ENCODE measurements around the gene LRRFIP1. TPM values are rescaled to one million over a fixed set of nuclear protein-coding genes. Genes with fewer than 3 reads are reported as not detected.
"Not testable (repeated sequence)": the region's sequence is repeated elsewhere in the genome, so short reads cannot be mapped to it uniquely, and the experiment has no call there.

The LRRFIP1 gene
- total and polyA plus RNA-seq, 2 donors (not counting 3 experiments of a cell fraction or from before 2014, with no cell fraction given): 39.2 to 179 TPM

GRCh38 chr2:237688081-237688480, 60.7 kb downstream of the LRRFIP1 start:
- DNase-seq (ENCODE audit: low read depth, low spot score) (no peak), FAIRE-seq (no peak)
- Histone ChIP-seq H3K79me2 (ENCODE audit: control insufficient read depth, insufficient read depth, low read length) (peaks cover 8% of the 10 kb centered on the region), H2AFZ (ENCODE audit: low read depth, low read length) (no peak overlapping the region), H3K9ac (replicated peaks; ENCODE audit: extremely low read depth, insufficient read depth, low read length) (no peak overlapping the region), H3K4me1 (ENCODE audit: control insufficient read depth, extremely low read depth, insufficient read depth, low read length) (peaks cover 32% of the 10 kb centered on the region), H3K9me1 (replicated peaks; ENCODE audit: control insufficient read depth, extremely low read depth, insufficient read depth, low read length) (no peaks in the 10 kb centered on the region), H4K20me1 (replicated peaks; ENCODE audit: control insufficient read depth, extremely low read depth, insufficient read depth, low read length) (no peaks in the 10 kb centered on the region), H3K27me3 (ENCODE audit: control insufficient read depth in 2 of 2, insufficient read depth in 2 of 2, low read length in 2 of 2) (no peaks in the 10 kb centered on the region), H3K9me3 (replicated peaks; ENCODE audit: control insufficient read depth, insufficient read depth, low read length) (no peaks in the 10 kb centered on the region), H3K4me2 (ENCODE audit: insufficient read depth, low read length) (no peak overlapping the region), H3K36me3 (ENCODE audit: control insufficient read depth in 2 of 2, extremely low read depth in 1 of 2, insufficient read depth in 2 of 2, low read length in 2 of 2) (no peaks in the 10 kb centered on the region), H3K27ac (ENCODE audit: insufficient read depth, low read depth, low read length) (peak overlapping the region; percentile 34), H3K4me3 (replicated peaks in 1 of 3; ENCODE audit: insufficient read depth in 1 of 3, low read depth in 1 of 3, low read length in 3 of 3) (no peak overlapping the region)
- intact Hi-C loops (cut with micrococcal nuclease) (no loop called here), dilution Hi-C loops (cut with MboI; ENCODE audit: extremely low pct_ligation_motif_present, low sequenced_read_pairs) (no loop called here)
- ChIA-PET POLR2A (no interaction called here), CTCF (interaction anchor here (1.5 to 2.8 kb wide), 6 partner anchors 13 to 116 kb away, joined by 3 to 25 read pairs (median 12); no protein-coding TSS in a partner anchor)
- BruUV-seq (replicated peaks): no TSS peak
- TF ChIP-seq GATA2 (IDR thresholded peaks at IDR 0.05; ENCODE audit: insufficient read depth, insufficient read length, low read depth, low read length) (no peak), CTCF (IDR thresholded peaks at IDR 0.05; ENCODE audit: extremely low read depth in 1 of 2, insufficient read depth in 1 of 2, low read depth in 1 of 2, low read length in 2 of 2) (no peak), POLR2A (IDR thresholded peaks at IDR 0.05; ENCODE audit: low read depth, low read length) (no peak)
- TF ChIP-seq, protein P1, sequence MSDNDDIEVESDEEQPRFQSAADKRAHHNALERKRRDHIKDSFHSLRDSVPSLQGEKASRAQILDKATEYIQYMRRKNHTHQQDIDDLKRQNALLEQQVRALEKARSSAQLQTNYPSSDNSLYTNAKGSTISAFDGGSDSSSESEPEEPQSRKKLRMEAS (IDR thresholded peaks at IDR 0.05; ENCODE audit: insufficient read depth, insufficient read length): no peak

DNA sequence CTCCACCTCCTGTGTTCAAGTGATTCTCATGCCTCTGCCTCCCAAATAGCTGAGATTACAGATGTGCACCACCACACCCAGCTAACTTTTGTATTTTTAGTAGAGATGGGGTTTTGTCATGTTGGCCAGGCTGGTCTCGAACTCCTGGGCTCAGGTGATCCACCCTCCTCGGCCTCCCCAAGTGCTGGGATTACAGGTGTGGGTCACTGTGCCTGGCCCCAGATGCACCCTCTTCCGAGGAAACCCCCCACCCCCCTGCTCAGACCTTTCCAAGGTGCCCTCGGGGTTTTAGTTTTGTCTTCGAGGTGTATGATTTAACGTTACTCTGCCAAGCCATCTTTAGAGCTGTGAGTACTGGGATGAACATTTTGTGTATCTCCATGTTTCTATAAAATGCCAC, 61.2 kb downstream of the LRRFIP1 start:
- Histone ChIP-seq H3K4me1 (ENCODE audit: control insufficient read depth, extremely low read depth, insufficient read depth, low read length) (peaks cover 37% of the 10 kb centered on the region), H3K79me2 (ENCODE audit: control insufficient read depth, insufficient read depth, low read length) (peaks cover 13% of the 10 kb centered on the region)
- H3K9ac ChIP-seq (replicated peaks; ENCODE audit: extremely low read depth, insufficient read depth, low read length); intact Hi-C loops (cut with micrococcal nuclease); H3K27ac ChIP-seq (ENCODE audit: insufficient read depth, low read depth, low read length); dilution Hi-C loops (cut with MboI; ENCODE audit: extremely low pct_ligation_motif_present, low sequenced_read_pairs); H3K9me3 ChIP-seq (replicated peaks; ENCODE audit: control insufficient read depth, insufficient read depth, low read length); BruUV-seq (replicated peaks); FAIRE-seq; H2AFZ ChIP-seq (ENCODE audit: low read depth, low read length); DNase-seq (ENCODE audit: low read depth, low spot score); H3K9me1 ChIP-seq (replicated peaks; ENCODE audit: control insufficient read depth, extremely low read depth, insufficient read depth, low read length); H3K4me2 ChIP-seq (ENCODE audit: insufficient read depth, low read length); H3K27me3 ChIP-seq (ENCODE audit: control insufficient read depth in 2 of 2, insufficient read depth in 2 of 2, low read length in 2 of 2); POLR2A ChIA-PET; H4K20me1 ChIP-seq (replicated peaks; ENCODE audit: control insufficient read depth, extremely low read depth, insufficient read depth, low read length); H3K36me3 ChIP-seq (ENCODE audit: control insufficient read depth in 2 of 2, extremely low read depth in 1 of 2, insufficient read depth in 2 of 2, low read length in 2 of 2); H3K4me3 ChIP-seq (replicated peaks in 1 of 3; ENCODE audit: insufficient read depth in 1 of 3, low read depth in 1 of 3, low read length in 3 of 3): not testable (repeated sequence)
- CTCF ChIA-PET: interaction anchor here (1.9 to 2.8 kb wide), 3 partner anchors 14 to 43 kb away, joined by 6 to 20 read pairs (median 6); no protein-coding TSS in a partner anchor

Measured in endothelial cell of umbilical vein (primary cell).